NCI-H748 (cell line): ENCODE measurements around the gene MACO1.
"Not testable (repeated sequence)": the region's sequence is repeated elsewhere in the genome, so short reads cannot be mapped to it uniquely, and the experiment has no call there.

Experiments
- DNase-seq: peaks from one replicate; lab custom pipeline; 2025; ENCODE audit not compliant: unreplicated experiment; lab: John Stamatoyannopoulos, UW

Gene MACO1

GRCh38 chr1:25456502-25456901, 25.8 kb downstream of the MACO1 start:
- no peak for DNase-seq

- no peak for DNase-seq
Observed at GRCh38 chr1:25458541-25459298, 28.0 kb downstream of the MACO1 start.

GRCh38 chr1:25460020-25460419, 29.3 kb downstream of the MACO1 start:
- no peak for DNase-seq

GRCh38 chr1:25460816-25461215, 30.1 kb downstream of the MACO1 start:
- DNase-seq, result not testable (repeated sequence)

GRCh38 chr1:25461849-25462248, 31.2 kb downstream of the MACO1 start:
- no peak for DNase-seq

GRCh38 chr1:25462732-25463131, 32.0 kb downstream of the MACO1 start:
- DNase-seq, result no peak

GRCh38 chr1:25467193-25467592, 36.5 kb downstream of the MACO1 start:
- DNase-seq, result no peak

GRCh38 chr1:25467616-25468015, 36.9 kb downstream of the MACO1 start:
- DNase-seq, result no peak

- no peak for DNase-seq
Observed at GRCh38 chr1:25468033-25468432, 37.3 kb downstream of the MACO1 start.

- DNase-seq, result no peak
Observed at GRCh38 chr1:25469177-25469576, 38.5 kb downstream of the MACO1 start.

GRCh38 chr1:25472471-25472870, 41.8 kb downstream of the MACO1 start:
- no peak for DNase-seq

- DNase-seq, result no peak
Observed at GRCh38 chr1:25473653-25474225, 43.0 kb downstream of the MACO1 start.

GRCh38 chr1:25474439-25475047, 43.8 kb downstream of the MACO1 start:
- DNase-seq, result no peak

- DNase-seq, result no peak
Observed at GRCh38 chr1:25476186-25477097, 45.7 kb downstream of the MACO1 start.

- no peak for DNase-seq
Observed at GRCh38 chr1:25477448-25478034, 46.8 kb downstream of the MACO1 start.

GRCh38 chr1:25478633-25479032, 47.9 kb downstream of the MACO1 start:
- no peak for DNase-seq

- no peak for DNase-seq
Observed at GRCh38 chr1:25481625-25482024, 50.9 kb downstream of the MACO1 start.

- no peak for DNase-seq
Observed at GRCh38 chr1:25482211-25482610, 51.5 kb downstream of the MACO1 start.

GRCh38 chr1:25484096-25484495, 53.4 kb downstream of the MACO1 start:
- no peak for DNase-seq

GRCh38 chr1:25484533-25484932, 53.8 kb downstream of the MACO1 start:
- DNase-seq, result no peak
